ENCODE results near the gene BCO1. TPM values are rescaled to one million over a fixed set of nuclear protein-coding genes. Genes with fewer than 3 reads are reported as not detected.

Gene BCO1
- total RNA-seq, 1 donor from 2014 or later: not detected

GRCh38 chr16:81286190-81286589 lies 47.7 kb downstream of the BCO1 start:
- Mint-ChIP-seq H3K36me3 (ENCODE audit: low read depth, unreplicated experiment) (no peaks in the 10 kb centered on the region), H3K27me3 (ENCODE audit: unreplicated experiment) (peaks cover 10% of the 10 kb centered on the region), H3K9me3 (ENCODE audit: unreplicated experiment) (no peaks in the 10 kb centered on the region), H3K27ac (ENCODE audit: unreplicated experiment) (no peak overlapping the region), H3K4me1 (ENCODE audit: unreplicated experiment) (peaks cover 3% of the 10 kb centered on the region), H3K4me3 (ENCODE audit: unreplicated experiment) (no peak overlapping the region)
- DNase-seq (ENCODE audit: low spot score): no peak
- TF ChIP-seq, protein P1, sequence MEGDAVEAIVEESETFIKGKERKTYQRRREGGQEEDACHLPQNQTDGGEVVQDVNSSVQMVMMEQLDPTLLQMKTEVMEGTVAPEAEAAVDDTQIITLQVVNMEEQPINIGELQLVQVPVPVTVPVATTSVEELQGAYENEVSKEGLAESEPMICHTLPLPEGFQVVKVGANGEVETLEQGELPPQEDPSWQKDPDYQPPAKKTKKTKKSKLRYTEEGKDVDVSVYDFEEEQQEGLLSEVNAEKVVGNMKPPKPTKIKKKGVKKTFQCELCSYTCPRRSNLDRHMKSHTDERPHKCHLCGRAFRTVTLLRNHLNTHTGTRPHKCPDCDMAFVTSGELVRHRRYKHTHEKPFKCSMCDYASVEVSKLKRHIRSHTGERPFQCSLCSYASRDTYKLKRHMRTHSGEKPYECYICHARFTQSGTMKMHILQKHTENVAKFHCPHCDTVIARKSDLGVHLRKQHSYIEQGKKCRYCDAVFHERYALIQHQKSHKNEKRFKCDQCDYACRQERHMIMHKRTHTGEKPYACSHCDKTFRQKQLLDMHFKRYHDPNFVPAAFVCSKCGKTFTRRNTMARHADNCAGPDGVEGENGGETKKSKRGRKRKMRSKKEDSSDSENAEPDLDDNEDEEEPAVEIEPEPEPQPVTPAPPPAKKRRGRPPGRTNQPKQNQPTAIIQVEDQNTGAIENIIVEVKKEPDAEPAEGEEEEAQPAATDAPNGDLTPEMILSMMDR (IDR thresholded peaks at IDR 0.05; ENCODE audit: unreplicated experiment): no peak

- Mint-ChIP-seq H3K4me1 (ENCODE audit: unreplicated experiment) (no peaks in the 10 kb centered on the region), H3K27me3 (ENCODE audit: unreplicated experiment) (peaks cover 2% of the 10 kb centered on the region), H3K4me3 (ENCODE audit: unreplicated experiment) (no peak overlapping the region), H3K27ac (ENCODE audit: unreplicated experiment) (no peak overlapping the region), H3K9me3 (ENCODE audit: unreplicated experiment) (no peaks in the 10 kb centered on the region), H3K36me3 (ENCODE audit: low read depth, unreplicated experiment) (no peaks in the 10 kb centered on the region)
- no peak for DNase-seq (ENCODE audit: low spot score)
- TF ChIP-seq, protein P1 (IDR thresholded peaks at IDR 0.05; ENCODE audit: unreplicated experiment): no peak
These were observed 52.6 kb downstream of the BCO1 start for GRCh38 chr16:81291117-81291516.

GRCh38 chr16:81292936-81293335 lies 54.4 kb downstream of the BCO1 start:
- Mint-ChIP-seq H3K27ac (ENCODE audit: unreplicated experiment) (no peak overlapping the region), H3K36me3 (ENCODE audit: low read depth, unreplicated experiment) (no peaks in the 10 kb centered on the region), H3K9me3 (ENCODE audit: unreplicated experiment) (no peaks in the 10 kb centered on the region), H3K4me1 (ENCODE audit: unreplicated experiment) (no peaks in the 10 kb centered on the region), H3K27me3 (ENCODE audit: unreplicated experiment) (peaks cover 2% of the 10 kb centered on the region), H3K4me3 (ENCODE audit: unreplicated experiment) (no peak overlapping the region)
- TF ChIP-seq, protein P1 (IDR thresholded peaks at IDR 0.05; ENCODE audit: unreplicated experiment): no peak
- DNase-seq (ENCODE audit: low spot score): no peak

- DNase-seq (ENCODE audit: low spot score): no peak
- Mint-ChIP-seq H3K36me3 (ENCODE audit: low read depth, unreplicated experiment) (no peaks in the 10 kb centered on the region), H3K27me3 (ENCODE audit: unreplicated experiment) (no peaks in the 10 kb centered on the region), H3K27ac (ENCODE audit: unreplicated experiment) (no peak overlapping the region), H3K4me1 (ENCODE audit: unreplicated experiment) (no peaks in the 10 kb centered on the region), H3K9me3 (ENCODE audit: unreplicated experiment) (no peaks in the 10 kb centered on the region), H3K4me3 (ENCODE audit: unreplicated experiment) (no peak overlapping the region)
- TF ChIP-seq, protein P1 (IDR thresholded peaks at IDR 0.05; ENCODE audit: unreplicated experiment): no peak
These were observed 55.7 kb downstream of the BCO1 start for GRCh38 chr16:81293909-81294802.

- H3K9me3 Mint-ChIP-seq (ENCODE audit: unreplicated experiment): no peaks in the 10 kb centered on the region
- DNase-seq (ENCODE audit: low spot score): no peak
- no peak overlapping the region for H3K27ac Mint-ChIP-seq (ENCODE audit: unreplicated experiment)
- no peaks in the 10 kb centered on the region for H3K36me3 Mint-ChIP-seq (ENCODE audit: low read depth, unreplicated experiment)
- no peaks in the 10 kb centered on the region for H3K27me3 Mint-ChIP-seq (ENCODE audit: unreplicated experiment)
- H3K4me3 Mint-ChIP-seq (ENCODE audit: unreplicated experiment): no peak overlapping the region
- TF ChIP-seq, protein P1 (IDR thresholded peaks at IDR 0.05; ENCODE audit: unreplicated experiment): no peak
- H3K4me1 Mint-ChIP-seq (ENCODE audit: unreplicated experiment): no peaks in the 10 kb centered on the region
These were observed 58.1 kb downstream of the BCO1 start for GRCh38 chr16:81296631-81297030.

Measured in endothelial cell (in vitro differentiated cells).